Middle frontal gyrus (tissue), 1 donor: Measurements from ENCODE around the gene CHST10.

Source experiments
- DNase-seq: peaks from one replicate; pipeline ENCODE4 v3.0.0-alpha.2; 2015; ENCODE audit warnings: low spot score; ENCODE audit errors: extremely low spot score

The CHST10 gene

GRCh38 chr2:100416397-100416934 is 1.0 kb downstream of the CHST10 start:
- DNase-seq, result no peak

GRCh38 chr2:100413571-100413970 is 3.9 kb downstream of the CHST10 start:
- no peak for DNase-seq

GRCh38 chr2:100412881-100413321 is 4.6 kb downstream of the CHST10 start:
- no peak for DNase-seq

GRCh38 chr2:100412466-100412865 is 5.0 kb downstream of the CHST10 start:
- DNase-seq, result no peak

GRCh38 chr2:100411841-100412292 is 5.6 kb downstream of the CHST10 start:
- DNase-seq, result no peak

- DNase-seq, result no peak
Observed at GRCh38 chr2:100409975-100410647, 7.4 kb downstream of the CHST10 start.

- no peak for DNase-seq
Observed at GRCh38 chr2:100409461-100409860, 8.0 kb downstream of the CHST10 start.

GRCh38 chr2:100408941-100409340 is 8.5 kb downstream of the CHST10 start:
- DNase-seq, result no peak

GRCh38 chr2:100408104-100408503 is 9.4 kb downstream of the CHST10 start:
- DNase-seq, result no peak

- no peak for DNase-seq
Observed at GRCh38 chr2:100407563-100407962, 9.9 kb downstream of the CHST10 start.

- peak; percentile 49 for DNase-seq
Observed at GRCh38 chr2:100407073-100407472, 10.4 kb downstream of the CHST10 start.

GRCh38 chr2:100406120-100406508 is 11.4 kb downstream of the CHST10 start:
- no peak for DNase-seq

GRCh38 chr2:100405403-100406119 is 11.9 kb downstream of the CHST10 start:
- no peak for DNase-seq

GRCh38 chr2:100404411-100404810 is 13.1 kb downstream of the CHST10 start:
- no peak for DNase-seq

GRCh38 chr2:100403722-100404121 is 13.7 kb downstream of the CHST10 start:
- no peak for DNase-seq

GRCh38 chr2:100401268-100401667 is 16.2 kb downstream of the CHST10 start:
- DNase-seq, result no peak

GRCh38 chr2:100399714-100400113 is 17.8 kb downstream of the CHST10 start:
- no peak for DNase-seq

- no peak for DNase-seq
Observed at GRCh38 chr2:100397976-100398375, 19.5 kb downstream of the CHST10 start.

GRCh38 chr2:100397118-100397860 is 20.2 kb downstream of the CHST10 start:
- no peak for DNase-seq

- no peak for DNase-seq
Observed at GRCh38 chr2:100396483-100396882, 21.0 kb downstream of the CHST10 start.

- DNase-seq, result no peak
Observed at GRCh38 chr2:100395532-100396350, 21.7 kb downstream of the CHST10 start.
